LNCAP (cell line): ENCODE results near the gene PTPRR.

Source experiments
- CTCF ChIP-seq: fragments of 450-650 bp; IDR thresholded peaks from 2 replicates; pipeline ENCODE4 v1.5.1; 2017; ENCODE audit warnings: mild to moderate bottlenecking

The PTPRR gene

GRCh38 chr12:70920251-70920851, at the start of gene PTPRR:
PTPRR (minus strand) TSS chr12:70920738; CDS start chr12:70920390, 348 bp downstream.
- no peak for TF ChIP-seq CTCF

- no peak for TF ChIP-seq CTCF
These were observed 46.7 kb upstream of the PTPRR start for GRCh38 chr12:70966996-70967790.

GRCh38 chr12:70966046-70966445, 45.5 kb upstream of the PTPRR start:
- no peak for TF ChIP-seq CTCF

GRCh38 chr12:70964867-70965510, 44.5 kb upstream of the PTPRR start:
- TF ChIP-seq CTCF: no peak

GRCh38 chr12:70963081-70963660, 42.6 kb upstream of the PTPRR start:
- no peak for TF ChIP-seq CTCF

GRCh38 chr12:70962226-70962794, 41.8 kb upstream of the PTPRR start:
- TF ChIP-seq CTCF: no peak

GRCh38 chr12:70960484-70960883, 39.9 kb upstream of the PTPRR start:
- TF ChIP-seq CTCF: no peak
